Testis (tissue), 3 donors: Measurements from ENCODE around the gene PWWP2B. TPM values are rescaled to one million over a fixed set of nuclear protein-coding genes. Genes with fewer than 3 reads are reported as not detected.

Source experiments
- DNase-seq: peaks from one replicate; pipeline ENCODE4 v3.0.0-alpha.2; 2019
- H3K27ac ChIP-seq, 2 donors: fragments of 200-600 bp; sonication (generic); one replicate each; pipeline ENCODE4 v1.5.1; 2019
- H3K27me3 ChIP-seq: fragments of 200-600 bp; sonication (generic); one replicate; pipeline ENCODE4 v1.5.1; 2019
- H3K36me3 ChIP-seq: fragments of 200-600 bp; sonication (generic); one replicate; pipeline ENCODE4 v1.5.1; 2017; ENCODE audit warnings: low read depth; ENCODE audit errors: missing control alignments
- H3K4me1 ChIP-seq: fragments of 200-600 bp; sonication (generic); one replicate; pipeline ENCODE4 v1.5.1; 2019
- H3K4me3 ChIP-seq, 2 donors: fragments of 200-600 bp; sonication (generic); one replicate each; pipeline ENCODE4 v1.5.1; 2017 to 2019
- H3K9me3 ChIP-seq: fragments of 200-600 bp; sonication (generic); one replicate; pipeline ENCODE4 v1.5.1; 2017
- CTCF ChIP-seq, 3 experiments: fragments of 450-650 bp in 2 of 3; fragments of 200-600 bp in 1 of 3; sonication (generic) in 1 of 3; IDR thresholded peaks; one replicate each; pipeline ENCODE4 v1.5.1; 2016 to 2019; ENCODE audit warnings: antibody characterized with exemption in 3 of 3, mild to moderate bottlenecking in 2 of 3, moderate library complexity in 1 of 3
- POLR2A ChIP-seq: fragments of 450-650 bp; IDR thresholded peaks from one replicate; pipeline ENCODE4 v1.6.1; 2017; ENCODE audit warnings: antibody characterized with exemption, mild to moderate bottlenecking, moderate library complexity
- WGBS, 2 donors: methylation state at CpG; one replicate each; pipeline ENCODE4 v1.1.5; 2018; 5-methylcytosine and 5-hydroxymethylcytosine counted together
- intact Hi-C: fragments of 100-400 bp; cut with DNase I; formaldehyde crosslinking; loops from one replicate; pipeline ENCODE4 v1.15.1; 2023; ENCODE audit warnings: low total_unique reads
- polyA plus RNA-seq: library from polyadenylated mRNA; stranded (reverse); fragments of 350-450 nt; fragmentation: Illumina TruSeq; extraction: RNeasy Lipid Tissue Mini Kit (QIAGEN cat#74804); gene quantifications from one replicate; pipeline ENCODE4 v1.2.3, GENCODE V29; 2014; ENCODE audit warnings: low read depth, low replicate concordance; ENCODE audit not compliant: insufficient read depth
- total RNA-seq, 2 donors: library from RNA; depleted of rRNA; stranded (reverse); fragments of >200 nt; gene quantifications; one replicate each; pipeline ENCODE4 v1.2.3, GENCODE V29; 2016

Gene PWWP2B
- total and polyA plus RNA-seq, 3 donors from 2014 or later, result 16.0 to 45.1 (median 32.6) TPM

GRCh38 chr10:132425029-132425756, 28.2 kb downstream of the PWWP2B start:
- intact Hi-C loops, result no loop called here
- Histone ChIP-seq H3K36me3 (no peaks in the 10 kb centered on the region), H3K27ac (no peak overlapping the region), H3K27me3 (no peaks in the 10 kb centered on the region), H3K9me3 (no peaks in the 10 kb centered on the region), H3K4me1 (peaks cover 30% of the 10 kb centered on the region), H3K4me3 (no peak overlapping the region)
- TF ChIP-seq CTCF (IDR thresholded peaks at IDR 0.05) (no peak), POLR2A (no peak)
- DNase-seq, result no peak
- 88 to 93% methylated on average over 22 to 61 of the region's 61 CpGs for WGBS, 2 donors

- 86 to 87% methylated on average over 5 to 9 of the region's 9 CpGs for WGBS, 2 donors
- H3K4me3 ChIP-seq, result no peak overlapping the region
- H3K27me3 ChIP-seq, result no peaks in the 10 kb centered on the region
- no peaks in the 10 kb centered on the region for H3K9me3 ChIP-seq
- H3K4me1 ChIP-seq, result peaks cover 25% of the 10 kb centered on the region
- no peaks in the 10 kb centered on the region for H3K36me3 ChIP-seq
- TF ChIP-seq POLR2A (no peak), CTCF (IDR thresholded peaks at IDR 0.05) (no peak)
- DNase-seq, result no peak
- intact Hi-C loops, result no loop called here
- no peak overlapping the region for H3K27ac ChIP-seq
These were observed 28.8 kb downstream of the PWWP2B start for GRCh38 chr10:132425757-132426155.

- no peaks in the 10 kb centered on the region for H3K36me3 ChIP-seq
- peaks cover 10% of the 10 kb centered on the region for H3K4me1 ChIP-seq
- TF ChIP-seq POLR2A (no peak), CTCF (IDR thresholded peaks at IDR 0.05) (no peak)
- no peak overlapping the region for H3K4me3 ChIP-seq
- H3K9me3 ChIP-seq, result no peaks in the 10 kb centered on the region
- H3K27ac ChIP-seq, result no peak overlapping the region
- no peak for DNase-seq
- intact Hi-C loops, result no loop called here
- WGBS, 2 donors, result 91 to 93% methylated on average over 10 of the region's 10 CpGs
- no peaks in the 10 kb centered on the region for H3K27me3 ChIP-seq
These were observed 30.2 kb downstream of the PWWP2B start for GRCh38 chr10:132427006-132427771.

GRCh38 chr10:132427939-132428367, 31.0 kb downstream of the PWWP2B start:
- Histone ChIP-seq H3K27ac (no peak overlapping the region), H3K27me3 (no peaks in the 10 kb centered on the region), H3K36me3 (no peaks in the 10 kb centered on the region), H3K9me3 (no peaks in the 10 kb centered on the region), H3K4me1 (peaks cover 6% of the 10 kb centered on the region), H3K4me3 (no peak overlapping the region)
- no peak for DNase-seq
- intact Hi-C loops, result no loop called here
- 92 to 93% methylated on average over 2 of the region's 2 CpGs for WGBS, 2 donors
- TF ChIP-seq CTCF (IDR thresholded peaks at IDR 0.05), result no peak
- TF ChIP-seq POLR2A, result no peak
